Panc1 (cell line): ENCODE results near the gene BAD. TPM values are rescaled to one million over a fixed set of nuclear protein-coding genes. Genes with fewer than 3 reads are reported as not detected.

Experiments
- ATAC-seq: fragments of 200-7000 bp; cut with Tn5 transposase; 2 replicates; pipeline ENCODE4 v1.9.1; 2020; ENCODE audit warnings: mild to moderate bottlenecking, moderate library complexity
- BruUV-seq: library from RNA; stranded (reverse); fragments of 400-500 nt; replicated peaks from 2 replicates; lab custom pipeline; 2021; lab: Mats Ljungman, UMichigan
- CTCF ChIA-PET: fragments of 300-600 bp; sonication (Branson Sonifier 250); formaldehyde crosslinking; loops from one replicate; lab custom pipeline; 2022; ENCODE audit warnings: antibody characterized with exemption; lab: Charles Lee
- POLR2A ChIA-PET: fragments of 300-600 bp; sonication (Branson Sonifier 250); formaldehyde crosslinking; loops from one replicate; lab custom pipeline; 2022; ENCODE audit warnings: antibody characterized with exemption; lab: Charles Lee
- DNase-seq: peaks from one replicate; pipeline ENCODE4 v3.0.0-alpha.2; 2010; ENCODE audit warnings: low read depth, low spot score
- H3K27ac ChIP-seq: 2 replicates; pipeline ENCODE4 v1.5.1; 2011; ENCODE audit warnings: mild to moderate bottlenecking, low read length, inconsistent platforms
- H3K27me3 ChIP-seq: fragments of 200-500 bp; sonication (Bioruptor generic); 2 replicates; pipeline ENCODE4 v1.6.0; 2014; ENCODE audit warnings: low read length, inconsistent platforms; ENCODE audit not compliant: control insufficient read depth, insufficient read depth
- H3K36me3 ChIP-seq: fragments of 200-500 bp; sonication (Bioruptor generic); 2 replicates; pipeline ENCODE4 v1.5.1; 2014; ENCODE audit warnings: inconsistent platforms, mild to moderate bottlenecking, low read length, moderate library complexity; ENCODE audit not compliant: control insufficient read depth, insufficient read depth
- H3K4me1 ChIP-seq: 2 replicates; pipeline ENCODE4 v1.5.1; 2011; ENCODE audit warnings: inconsistent platforms, mild to moderate bottlenecking, low read length, moderate library complexity; ENCODE audit not compliant: control insufficient read depth, insufficient read depth
- H3K4me3 ChIP-seq, 2 experiments: 2 replicates each; pipeline ENCODE4 v1.5.1; 2011 to 2012; ENCODE audit warnings: low read depth in 2 of 2, low read length in 2 of 2, mild to moderate bottlenecking in 2 of 2, inconsistent platforms in 1 of 2, moderate library complexity in 1 of 2
- H3K9me3 ChIP-seq: fragments of 200-500 bp; sonication (Bioruptor generic); 2 replicates; pipeline ENCODE4 v1.5.1; 2014; ENCODE audit warnings: low read depth, mild to moderate bottlenecking, inconsistent platforms, low read length, moderate library complexity; ENCODE audit not compliant: control insufficient read depth, insufficient read depth
- POLR2AphosphoS5 ChIP-seq: IDR thresholded peaks from 2 replicates; pipeline ENCODE4 v1.6.1; 2012; ENCODE audit warnings: mild to moderate bottlenecking, low read depth, low read length, moderate library complexity
- SIN3A ChIP-seq: IDR thresholded peaks from 2 replicates; pipeline ENCODE4 v1.6.1; 2012; ENCODE audit warnings: low read depth, mild to moderate bottlenecking, low read length, moderate library complexity, borderline replicate concordance; ENCODE audit not compliant: insufficient read depth
- TCF7L2 ChIP-seq: IDR thresholded peaks from 2 replicates; pipeline ENCODE4 v1.6.1; 2011; ENCODE audit warnings: mild to moderate bottlenecking, low read depth, low read length, inconsistent platforms
- in situ Hi-C: cut with HindIII; loops from 2 replicates; pipeline ENCODE4 v1.10.0; 2016; ENCODE audit warnings: low sequenced_read_pairs, low pct_unique_long_range_greater_than_20kb
- intact Hi-C: fragments of 100-400 bp; cut with micrococcal nuclease; formaldehyde crosslinking; loops from one replicate; pipeline ENCODE4 v1.10.0; 2022; ENCODE audit not compliant: unreplicated experiment
- total RNA-seq: library from RNA; stranded (reverse); gene quantifications from one replicate; pipeline ENCODE4 v1.2.1, GENCODE V29; 2021; ENCODE audit not compliant: unreplicated experiment
- TF ChIP-seq, protein P1 (sequence below): fragments of 450-650 bp; IDR thresholded peaks from 2 replicates; pipeline ENCODE4 v1.5.1; 2017; ENCODE audit warnings: mild to moderate bottlenecking
- TF ChIP-seq, protein P2 (sequence below), 2 experiments: IDR thresholded peaks; 2 replicates each; pipeline ENCODE4 v1.6.1; 2011 to 2012; ENCODE audit warnings: low read depth in 2 of 2, control low read depth in 1 of 2, low read length in 1 of 2, mild to moderate bottlenecking in 1 of 2, moderate library complexity in 1 of 2; ENCODE audit not compliant: insufficient read depth in 1 of 2

Gene BAD
- total RNA-seq, 1 experiment from 2014 or later, result 77.7 TPM

DNA sequence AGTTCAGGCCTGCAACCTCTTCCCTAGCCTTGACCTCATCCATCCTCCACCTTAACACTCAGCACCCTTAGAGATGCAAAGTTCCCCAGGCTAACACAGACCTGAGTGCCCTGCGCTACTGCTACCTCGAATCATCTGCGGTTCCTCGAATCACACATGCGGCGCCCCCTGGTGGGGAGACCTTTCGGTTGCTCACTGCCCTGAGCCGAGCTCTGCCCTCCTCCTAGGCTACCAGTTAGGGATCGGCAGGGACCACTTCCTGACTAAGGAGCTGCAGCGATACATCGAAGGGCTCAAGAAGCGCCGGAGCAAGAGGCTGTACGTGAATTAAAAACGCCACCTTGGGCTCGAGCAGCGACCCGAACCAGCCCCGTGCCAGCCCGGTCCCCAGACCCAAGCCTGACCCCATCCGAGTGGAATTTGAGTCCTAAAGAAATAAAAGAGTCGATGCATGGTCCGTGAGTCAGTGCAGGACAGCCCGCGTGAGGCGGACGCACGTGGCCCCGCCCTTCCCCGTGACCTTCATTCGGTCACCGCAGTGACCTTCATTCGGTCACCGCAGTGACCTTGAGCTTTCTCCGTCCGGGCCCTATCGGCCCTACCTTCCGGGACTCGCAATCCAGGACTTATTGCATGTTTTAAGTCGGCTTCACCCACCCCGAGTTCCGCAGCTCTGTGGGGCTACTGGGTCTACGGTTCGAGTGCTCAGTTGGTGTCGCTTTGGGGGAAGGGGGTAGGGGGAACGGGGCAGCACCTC is 20.0 kb upstream of the BAD start:
- TSS peak; percentile 99 for BruUV-seq
- peak; percentile 60 for ATAC-seq
- in situ Hi-C loops, result no loop called here

GRCh38 chr11:64304032-64304315 is 19.5 kb upstream of the BAD start:
- H3K4me3 ChIP-seq, result peak overlapping the region; percentile 72 to 96
- DNase-seq (no peak), ATAC-seq (no peak)
- H3K27ac ChIP-seq, result peak overlapping the region; percentile 95
- in situ Hi-C loops, result no loop called here
- TF ChIP-seq, protein P1, sequence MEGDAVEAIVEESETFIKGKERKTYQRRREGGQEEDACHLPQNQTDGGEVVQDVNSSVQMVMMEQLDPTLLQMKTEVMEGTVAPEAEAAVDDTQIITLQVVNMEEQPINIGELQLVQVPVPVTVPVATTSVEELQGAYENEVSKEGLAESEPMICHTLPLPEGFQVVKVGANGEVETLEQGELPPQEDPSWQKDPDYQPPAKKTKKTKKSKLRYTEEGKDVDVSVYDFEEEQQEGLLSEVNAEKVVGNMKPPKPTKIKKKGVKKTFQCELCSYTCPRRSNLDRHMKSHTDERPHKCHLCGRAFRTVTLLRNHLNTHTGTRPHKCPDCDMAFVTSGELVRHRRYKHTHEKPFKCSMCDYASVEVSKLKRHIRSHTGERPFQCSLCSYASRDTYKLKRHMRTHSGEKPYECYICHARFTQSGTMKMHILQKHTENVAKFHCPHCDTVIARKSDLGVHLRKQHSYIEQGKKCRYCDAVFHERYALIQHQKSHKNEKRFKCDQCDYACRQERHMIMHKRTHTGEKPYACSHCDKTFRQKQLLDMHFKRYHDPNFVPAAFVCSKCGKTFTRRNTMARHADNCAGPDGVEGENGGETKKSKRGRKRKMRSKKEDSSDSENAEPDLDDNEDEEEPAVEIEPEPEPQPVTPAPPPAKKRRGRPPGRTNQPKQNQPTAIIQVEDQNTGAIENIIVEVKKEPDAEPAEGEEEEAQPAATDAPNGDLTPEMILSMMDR, result no peak
- no peak for TF ChIP-seq TCF7L2
- TF ChIP-seq, protein P2, sequence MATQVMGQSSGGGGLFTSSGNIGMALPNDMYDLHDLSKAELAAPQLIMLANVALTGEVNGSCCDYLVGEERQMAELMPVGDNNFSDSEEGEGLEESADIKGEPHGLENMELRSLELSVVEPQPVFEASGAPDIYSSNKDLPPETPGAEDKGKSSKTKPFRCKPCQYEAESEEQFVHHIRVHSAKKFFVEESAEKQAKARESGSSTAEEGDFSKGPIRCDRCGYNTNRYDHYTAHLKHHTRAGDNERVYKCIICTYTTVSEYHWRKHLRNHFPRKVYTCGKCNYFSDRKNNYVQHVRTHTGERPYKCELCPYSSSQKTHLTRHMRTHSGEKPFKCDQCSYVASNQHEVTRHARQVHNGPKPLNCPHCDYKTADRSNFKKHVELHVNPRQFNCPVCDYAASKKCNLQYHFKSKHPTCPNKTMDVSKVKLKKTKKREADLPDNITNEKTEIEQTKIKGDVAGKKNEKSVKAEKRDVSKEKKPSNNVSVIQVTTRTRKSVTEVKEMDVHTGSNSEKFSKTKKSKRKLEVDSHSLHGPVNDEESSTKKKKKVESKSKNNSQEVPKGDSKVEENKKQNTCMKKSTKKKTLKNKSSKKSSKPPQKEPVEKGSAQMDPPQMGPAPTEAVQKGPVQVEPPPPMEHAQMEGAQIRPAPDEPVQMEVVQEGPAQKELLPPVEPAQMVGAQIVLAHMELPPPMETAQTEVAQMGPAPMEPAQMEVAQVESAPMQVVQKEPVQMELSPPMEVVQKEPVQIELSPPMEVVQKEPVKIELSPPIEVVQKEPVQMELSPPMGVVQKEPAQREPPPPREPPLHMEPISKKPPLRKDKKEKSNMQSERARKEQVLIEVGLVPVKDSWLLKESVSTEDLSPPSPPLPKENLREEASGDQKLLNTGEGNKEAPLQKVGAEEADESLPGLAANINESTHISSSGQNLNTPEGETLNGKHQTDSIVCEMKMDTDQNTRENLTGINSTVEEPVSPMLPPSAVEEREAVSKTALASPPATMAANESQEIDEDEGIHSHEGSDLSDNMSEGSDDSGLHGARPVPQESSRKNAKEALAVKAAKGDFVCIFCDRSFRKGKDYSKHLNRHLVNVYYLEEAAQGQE (IDR thresholded peaks at IDR 0.05; ENCODE audit: insufficient read depth in 1 of 2, low read depth in 2 of 2, low read length in 1 of 2), result no peak
- TF ChIP-seq POLR2AphosphoS5, result no peak
- TF ChIP-seq SIN3A, result no peak
- peaks cover 15% of the 10 kb centered on the region for H3K4me1 ChIP-seq
- no peaks in the 10 kb centered on the region for H3K9me3 ChIP-seq
- no peaks in the 10 kb centered on the region for H3K27me3 ChIP-seq
- no peaks in the 10 kb centered on the region for H3K36me3 ChIP-seq
- ChIA-PET POLR2A (interaction anchor here (0.6 to 1.5 kb wide), 2 partner anchors 19 to 98 kb away, joined by 9 to 10 read pairs; partner anchors contain the start of gene GPR137), CTCF (interaction anchor here (0.5 to 2.3 kb wide), 7 partner anchors 14 to 53 kb away, joined by 3 to 25 read pairs (median 4); partner anchors contain the start of genes BAD, GPR137, PRDX5 and TRMT112)
- intact Hi-C loops, result loop anchor here (10.0 kb wide), 1 partner anchor 59 kb away; the partner anchor contains the start of genes FKBP2 and PPP1R14B
- BruUV-seq, result no TSS peak

More for the DNA sequence above, 20.0 kb upstream of the BAD start:
- TF ChIP-seq, protein P2 (IDR thresholded peaks at IDR 0.05; ENCODE audit: insufficient read depth in 1 of 2, low read depth in 2 of 2, low read length in 1 of 2), result no peak
- TF ChIP-seq, protein P1, result peak; percentile 99
- TF ChIP-seq POLR2AphosphoS5 (peak; percentile 67), SIN3A (no peak), TCF7L2 (no peak)
- peak overlapping the region; percentile 72 to 96 for H3K4me3 ChIP-seq
- ChIA-PET CTCF (interaction anchor here (0.5 to 2.3 kb wide), 8 partner anchors 13 to 1414 kb away, joined by 3 to 25 read pairs (median 4); partner anchors contain the start of genes GPR137, PLCB3, PRDX5 and TRMT112), POLR2A (interaction anchor here (0.6 to 1.5 kb wide), 5 partner anchors 13 to 315 kb away, joined by 4 to 10 read pairs (median 7); partner anchors contain the start of genes GPR137 and PRDX5)
- peak overlapping the region; percentile 95 for H3K27ac ChIP-seq
- no peaks in the 10 kb centered on the region for H3K36me3 ChIP-seq
- H3K9me3 ChIP-seq, result no peaks in the 10 kb centered on the region
- peak; percentile 85 for DNase-seq
- H3K27me3 ChIP-seq, result no peaks in the 10 kb centered on the region
- intact Hi-C loops, result loop anchor here (10.0 kb wide), 1 partner anchor 60 kb away; the partner anchor contains the start of genes FKBP2 and PPP1R14B
- peaks cover 15% of the 10 kb centered on the region for H3K4me1 ChIP-seq
